SU-DHL-6 (cell line): Measurements from ENCODE around the gene DHCR24.

Source experiments
- EZH2phosphoT487 ChIP-seq: fragments of 200-600 bp; sonication (generic), shearing (Covaris generic); conservative IDR thresholded peaks from 2 replicates; pipeline ENCODE4 v1.6.1; 2018; ENCODE audit warnings: mild to moderate bottlenecking, antibody characterized with exemption, low read length, moderate library complexity, mixed read lengths
- TF ChIP-seq, protein P1 (sequence below): fragments of 200-600 bp; sonication (generic); IDR thresholded peaks from one replicate; pipeline ENCODE4 v1.5.1; 2017; ENCODE audit warnings: antibody characterized with exemption, mild to moderate bottlenecking, low read length, moderate library complexity; ENCODE audit not compliant: insufficient read depth, poor library complexity, severe bottlenecking

DNA sequence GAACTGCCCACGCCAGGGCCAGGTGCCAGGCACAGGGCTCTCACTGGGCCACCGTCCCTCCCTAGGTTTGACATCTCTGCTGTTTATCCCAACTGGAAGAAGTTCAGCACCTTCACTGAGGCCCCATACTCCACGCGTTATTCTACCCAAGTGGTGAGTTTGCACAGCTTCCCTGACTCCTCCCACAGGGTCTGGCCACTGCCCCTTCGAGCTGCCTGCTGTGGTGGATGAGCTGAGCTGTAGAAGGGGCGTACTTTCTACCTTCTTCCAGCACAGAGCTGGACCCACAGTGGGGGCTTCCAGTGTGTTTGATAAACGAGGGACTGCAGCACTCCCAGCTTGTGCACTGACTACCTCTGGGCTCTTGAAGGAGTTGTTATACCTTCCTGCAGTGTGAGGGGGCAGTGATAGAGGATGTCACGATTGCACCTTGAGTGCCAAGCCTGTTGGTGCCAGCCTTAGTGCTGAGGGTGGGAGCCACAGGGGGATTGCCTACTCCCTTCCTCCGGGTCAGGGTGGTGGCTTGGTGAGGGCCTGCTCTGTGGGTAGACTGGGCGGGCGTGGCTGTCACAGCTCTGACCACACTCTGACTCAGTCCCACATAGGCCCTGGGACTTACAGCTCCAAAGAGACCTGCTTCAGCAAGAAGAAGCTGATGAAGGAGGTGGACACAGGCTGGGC is 79.9 kb downstream of the DHCR24 start:
- TF ChIP-seq, protein P1, sequence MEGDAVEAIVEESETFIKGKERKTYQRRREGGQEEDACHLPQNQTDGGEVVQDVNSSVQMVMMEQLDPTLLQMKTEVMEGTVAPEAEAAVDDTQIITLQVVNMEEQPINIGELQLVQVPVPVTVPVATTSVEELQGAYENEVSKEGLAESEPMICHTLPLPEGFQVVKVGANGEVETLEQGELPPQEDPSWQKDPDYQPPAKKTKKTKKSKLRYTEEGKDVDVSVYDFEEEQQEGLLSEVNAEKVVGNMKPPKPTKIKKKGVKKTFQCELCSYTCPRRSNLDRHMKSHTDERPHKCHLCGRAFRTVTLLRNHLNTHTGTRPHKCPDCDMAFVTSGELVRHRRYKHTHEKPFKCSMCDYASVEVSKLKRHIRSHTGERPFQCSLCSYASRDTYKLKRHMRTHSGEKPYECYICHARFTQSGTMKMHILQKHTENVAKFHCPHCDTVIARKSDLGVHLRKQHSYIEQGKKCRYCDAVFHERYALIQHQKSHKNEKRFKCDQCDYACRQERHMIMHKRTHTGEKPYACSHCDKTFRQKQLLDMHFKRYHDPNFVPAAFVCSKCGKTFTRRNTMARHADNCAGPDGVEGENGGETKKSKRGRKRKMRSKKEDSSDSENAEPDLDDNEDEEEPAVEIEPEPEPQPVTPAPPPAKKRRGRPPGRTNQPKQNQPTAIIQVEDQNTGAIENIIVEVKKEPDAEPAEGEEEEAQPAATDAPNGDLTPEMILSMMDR = no peak
- TF ChIP-seq EZH2phosphoT487 = no peak
